ENCODE results near the gene NEK6. TPM values are rescaled to one million over a fixed set of nuclear protein-coding genes. Genes with fewer than 3 reads are reported as not detected.

The NEK6 gene
- total and polyA plus RNA-seq, 2 of the 8 experiments (the other 6 are each of a cell fraction or from before 2014, with no cell fraction given): 17.7 to 19.7 TPM

DNA sequence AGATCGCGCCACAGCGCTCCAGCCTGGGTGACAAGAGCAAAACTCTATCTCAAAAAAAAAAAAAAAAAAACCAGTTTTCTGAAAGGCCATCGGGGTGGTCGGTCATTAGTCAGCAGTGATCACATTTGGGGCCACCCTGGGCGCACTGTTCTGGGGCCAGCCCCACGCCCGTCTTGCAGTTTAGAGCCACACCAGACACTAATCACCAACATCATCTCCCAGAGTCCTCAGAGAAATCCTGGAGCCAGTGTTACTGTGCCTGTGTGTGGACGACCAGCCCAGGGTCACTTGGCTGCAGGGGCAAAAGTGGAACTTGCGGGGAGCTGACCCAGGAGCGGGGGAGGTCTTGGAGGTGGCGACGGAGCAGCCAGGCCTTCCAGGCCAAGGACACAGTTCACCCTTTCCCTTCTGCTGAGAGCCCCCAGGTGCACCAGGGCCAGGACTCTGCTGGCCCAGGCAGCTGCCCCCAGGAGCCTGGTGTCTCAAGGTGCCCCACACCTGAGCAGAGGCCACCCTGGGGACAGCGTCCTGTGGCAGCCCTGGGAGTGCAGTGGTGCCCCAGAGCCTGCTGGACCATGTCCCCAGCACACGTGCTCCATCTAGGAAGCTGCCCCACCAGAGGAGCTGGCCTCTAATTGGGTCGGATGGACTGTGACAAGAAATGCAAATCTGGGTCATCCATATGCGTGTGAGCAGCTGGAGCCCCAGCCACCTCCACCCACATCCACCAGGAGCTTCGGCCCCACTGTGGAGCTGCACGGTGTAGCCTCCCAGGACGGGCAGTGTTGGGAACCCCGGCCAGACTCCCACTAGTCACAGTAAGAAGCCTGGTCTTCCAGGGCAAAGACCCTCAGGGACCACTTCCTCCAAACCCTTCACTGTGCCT, 51.1 kb downstream of the NEK6 start (continued):
- no peak for TF ChIP-seq HDAC2 (IDR thresholded peaks at IDR 0.05; ENCODE audit: borderline replicate concordance in 1 of 2, low read depth in 2 of 2, low read length in 2 of 2)
- no peak for TF ChIP-seq SAP30 (IDR thresholded peaks at IDR 0.05; ENCODE audit: insufficient read depth, insufficient replicate concordance, low read length)
- no peak for TF ChIP-seq NANOG (IDR thresholded peaks at IDR 0.05; ENCODE audit: insufficient read depth, low read depth, low read length, poor library complexity, severe bottlenecking)

Data from H1 (cell line).